HCT116 (cell line): Measurements from ENCODE around the gene PDE4B.

ENCODE experiments used
- CEBPB ChIP-seq: IDR thresholded peaks from 2 replicates; pipeline ENCODE4 v1.6.1; 2012; ENCODE audit warnings: low read depth
- CTCF ChIP-seq, 3 experiments: fragments of 200-600 bp in 1 of 3; sonication (generic) in 1 of 3; IDR thresholded peaks in 2 of 3; conservative IDR thresholded peaks in 1 of 3; 2 replicates each; pipeline ENCODE4 v1.5.1; 2012 to 2017; ENCODE audit warnings: low read depth in 2 of 3, low read length in 2 of 3, antibody characterized with exemption in 1 of 3, borderline replicate concordance in 1 of 3, control low read depth in 1 of 3, mild to moderate bottlenecking in 1 of 3, mixed read lengths in 1 of 3, mixed run types in 1 of 3, moderate library complexity in 1 of 3; ENCODE audit not compliant: insufficient read depth in 1 of 3
- EZH2 ChIP-seq: fragments of 200-600 bp; sonication (generic); IDR thresholded peaks from 2 replicates; pipeline ENCODE4 v1.6.1; 2017; ENCODE audit warnings: antibody characterized with exemption, mixed run types
- EZH2phosphoT487 ChIP-seq: fragments of 200-600 bp; IDR thresholded peaks from 2 replicates; pipeline ENCODE4 v1.6.1; 2018; ENCODE audit warnings: antibody characterized with exemption, borderline replicate concordance
- JUND ChIP-seq: IDR thresholded peaks from 2 replicates; pipeline ENCODE4 v1.6.1; 2012
- MAX ChIP-seq: IDR thresholded peaks from 2 replicates; pipeline ENCODE4 v1.6.1; 2012
- POLR2A ChIP-seq: IDR thresholded peaks from 2 replicates; pipeline ENCODE4 v1.7.0; 2011; ENCODE audit warnings: borderline replicate concordance; ENCODE audit not compliant: insufficient read depth, insufficient read length; ENCODE audit errors: extremely low read depth
- POLR2AphosphoS5 ChIP-seq: IDR thresholded peaks from 2 replicates; pipeline ENCODE4 v1.6.1; 2011; ENCODE audit warnings: mild to moderate bottlenecking, low read depth, low read length, moderate library complexity
- REST ChIP-seq: IDR thresholded peaks from 2 replicates; pipeline ENCODE4 v1.6.1; 2012; ENCODE audit warnings: low read depth
- SIN3A ChIP-seq: IDR thresholded peaks from 2 replicates; pipeline ENCODE4 v1.6.1; 2012; ENCODE audit warnings: low read depth
- SP1 ChIP-seq: IDR thresholded peaks from 2 replicates; pipeline ENCODE4 v1.6.1; 2012; ENCODE audit warnings: low read depth
- ZBTB33 ChIP-seq: IDR thresholded peaks from 2 replicates; pipeline ENCODE4 v1.6.1; 2011; ENCODE audit warnings: mild to moderate bottlenecking, low read length, moderate library complexity; ENCODE audit not compliant: insufficient replicate concordance; ENCODE audit errors: extremely low read depth

GRCh38 chr1:66035616-66036245, 243.0 kb downstream of the PDE4B start:
- TF ChIP-seq CTCF (IDR thresholded peaks at IDR 0.05 in 2 of 3, conservative IDR thresholded peaks at IDR 0.05 in 1 of 3; ENCODE audit: borderline replicate concordance in 1 of 3, insufficient read depth in 1 of 3, low read depth in 2 of 3, low read length in 2 of 3) (no peak), CEBPB (no peak), POLR2AphosphoS5 (no peak), EZH2 (no peak), MAX (no peak), POLR2A (no peak), JUND (no peak), REST (no peak), EZH2phosphoT487 (no peak), SIN3A (no peak), SP1 (no peak), ZBTB33 (no peak)
